SH-SY5Y (cell line): ENCODE results near the gene SEH1L.

Experiments
- GATA2 ChIP-seq: IDR thresholded peaks from 2 replicates; pipeline ENCODE4 v1.6.1; 2011; ENCODE audit warnings: mild to moderate bottlenecking, low read depth, low read length
- GATA3 ChIP-seq: IDR thresholded peaks from 2 replicates; pipeline ENCODE4 v1.6.1; 2011; ENCODE audit warnings: low read depth, mild to moderate bottlenecking, low read length, moderate library complexity

DNA sequence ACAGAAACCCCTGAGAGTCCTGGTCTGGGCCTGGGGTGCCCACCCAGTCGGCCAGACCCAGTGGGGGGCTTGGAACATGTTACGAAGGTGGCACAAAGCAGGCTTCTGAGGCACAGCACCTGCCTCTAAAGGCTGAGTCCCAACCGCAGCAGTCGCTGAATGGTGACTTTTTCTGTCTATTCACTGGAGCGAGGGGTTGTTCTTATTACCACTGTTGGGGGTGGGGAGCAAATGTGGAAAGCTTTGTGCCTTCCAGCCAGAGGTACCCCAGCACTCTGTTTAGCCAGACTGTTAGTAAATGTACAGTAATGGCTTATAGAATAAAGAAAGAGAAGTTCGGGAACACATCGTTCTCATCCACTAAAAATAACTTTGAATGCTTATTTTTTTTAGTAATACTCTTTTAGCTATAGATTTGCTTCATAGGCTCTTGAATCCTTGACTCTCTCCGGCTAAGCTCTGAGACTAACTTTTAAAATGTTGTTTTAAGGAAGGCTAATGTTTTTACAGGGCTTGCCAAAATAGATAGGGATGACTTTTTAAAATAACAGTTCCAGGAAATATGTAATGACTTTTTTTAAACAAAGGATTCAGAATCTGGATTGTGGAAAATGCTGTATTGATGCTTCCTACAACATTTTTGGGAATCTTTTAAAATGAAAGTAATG lies 40.4 kb upstream of the SEH1L start:
- TF ChIP-seq GATA2 (no peak), GATA3 (no peak)
